GM12878 (cell line): ENCODE results near the gene CDO1. TPM values are rescaled to one million over a fixed set of nuclear protein-coding genes. Genes with fewer than 3 reads are reported as not detected.

Experiments
- ATAC-seq: fragments of 200-7000 bp; cut with Tn5 transposase; 3 replicates; pipeline ENCODE4 v1.9.1; 2020; ENCODE audit warnings: mild to moderate bottlenecking, moderate library complexity
- BruUV-seq: library from RNA; stranded (reverse); fragments of 400-500 nt; replicated peaks from 2 replicates; lab custom pipeline; 2021; lab: Mats Ljungman, UMichigan
- CTCF ChIA-PET: fragments of 300-600 bp; sonication (Branson Sonifier 250); formaldehyde crosslinking; extraction: SDS; loops from one replicate; lab custom pipeline; 2021; ENCODE audit warnings: inconsistent platforms; lab: Yijun Ruan, JAX
- POLR2A ChIA-PET: fragments of 350-600 bp; formaldehyde crosslinking; extraction: SDS; loops from one replicate; lab custom pipeline; 2021; ENCODE audit warnings: inconsistent platforms; lab: Charles Lee
- RAD21 ChIA-PET: fragments of 300-600 bp; sonication (Branson Sonifier 250); formaldehyde crosslinking; loops from one replicate; lab custom pipeline; 2023; ENCODE audit warnings: antibody characterized with exemption; ENCODE audit not compliant: unreplicated experiment; lab: Charles Lee
- SMC1A ChIA-PET: fragments of 300-600 bp; sonication (Branson Sonifier 250); formaldehyde crosslinking; loops from one replicate; lab custom pipeline; 2023; ENCODE audit not compliant: unreplicated experiment, uncharacterized antibody; lab: Charles Lee
- DNase-seq: peaks from one replicate; pipeline ENCODE4 v3.0.0-alpha.2; 2011; ENCODE audit warnings: low read depth, low spot score
- FAIRE-seq: peaks from 3 replicates; lab custom pipeline; 2011; peaks lifted over from hg19 to GRCh38; lab: Jason Lieb, UNC
- H2AFZ ChIP-seq: 2 replicates; pipeline ENCODE4 v1.6.0; 2011; ENCODE audit warnings: low read depth, low read length, control low read depth; ENCODE audit not compliant: control insufficient read depth
- H3K27ac ChIP-seq: 2 replicates; pipeline ENCODE4 v1.5.1; 2011; ENCODE audit warnings: control low read depth; ENCODE audit not compliant: control insufficient read depth, insufficient read depth
- H3K27me3 ChIP-seq, 2 experiments: replicated peaks in 1 of 2; 2 replicates each; pipeline versions ENCODE4 v1.6.0 to v1.6.1; 2011; ENCODE audit warnings: low read length in 1 of 2; ENCODE audit not compliant: control insufficient read depth in 2 of 2, insufficient read depth in 2 of 2
- H3K36me3 ChIP-seq, 2 experiments: 2 replicates each; pipeline ENCODE4 v1.5.1; 2011; ENCODE audit warnings: low read length in 1 of 2; ENCODE audit not compliant: control insufficient read depth in 2 of 2, insufficient read depth in 2 of 2
- H3K4me1 ChIP-seq: 2 replicates; pipeline ENCODE4 v1.6.1; 2011; ENCODE audit warnings: mild to moderate bottlenecking, low read length, moderate library complexity, mixed read lengths; ENCODE audit not compliant: control insufficient read depth, insufficient read depth
- H3K4me2 ChIP-seq: 2 replicates; pipeline ENCODE4 v1.6.0; 2011; ENCODE audit warnings: control low read depth; ENCODE audit not compliant: control insufficient read depth, insufficient read depth
- H3K4me3 ChIP-seq: fragments of 200-600 bp; sonication (generic); 2 replicates; pipeline ENCODE4 v1.5.1; 2016
- H3K79me2 ChIP-seq: 2 replicates; pipeline ENCODE4 v1.6.0; 2011; ENCODE audit warnings: low read length; ENCODE audit not compliant: control insufficient read depth, insufficient read depth
- H3K9ac ChIP-seq: 2 replicates; pipeline ENCODE4 v1.8.0; 2011; ENCODE audit warnings: low read length, control low read depth, mixed read lengths; ENCODE audit not compliant: control insufficient read depth, insufficient read depth
- H3K9me3 ChIP-seq: replicated peaks from 3 replicates; pipeline ENCODE4 v1.5.1; 2011; ENCODE audit warnings: mild to moderate bottlenecking, low read length; ENCODE audit not compliant: control insufficient read depth, insufficient read depth
- H4K20me1 ChIP-seq: 2 replicates; pipeline ENCODE4 v1.6.0; 2011; ENCODE audit not compliant: control insufficient read depth, insufficient read depth
- BHLHE40 ChIP-seq, 2 experiments: fragments of 450-650 bp in 1 of 2; IDR thresholded peaks; 2 replicates each; pipeline ENCODE4 v1.6.1; 2011 to 2017; ENCODE audit warnings: low read depth in 2 of 2, borderline replicate concordance in 1 of 2, improper control_type of control experiment in 1 of 2, low read length in 1 of 2, mild to moderate bottlenecking in 1 of 2
- CBFB ChIP-seq: IDR thresholded peaks from 2 replicates; pipeline ENCODE4 v1.6.1; 2016; ENCODE audit warnings: antibody characterized with exemption, low read depth
- CBX5 ChIP-seq: sonication (generic); IDR thresholded peaks from 2 replicates; pipeline ENCODE4 v1.6.1; 2016; ENCODE audit warnings: low read depth, moderate library complexity, mild to moderate bottlenecking, inconsistent platforms
- RAD51 ChIP-seq: fragments of 450-650 bp; IDR thresholded peaks from 2 replicates; pipeline ENCODE4 v1.6.1; 2016; ENCODE audit warnings: moderate library complexity, mild to moderate bottlenecking, inconsistent platforms
- RBBP5 ChIP-seq: fragments of 200-600 bp; sonication (generic); conservative IDR thresholded peaks from 2 replicates; pipeline ENCODE4 v1.6.1; 2016
- RFX5 ChIP-seq: IDR thresholded peaks from 2 replicates; pipeline ENCODE4 v1.6.1; 2011; ENCODE audit warnings: low read depth, low read length, improper control_type of control experiment
- STAT3 ChIP-seq: IDR thresholded peaks from 2 replicates; pipeline ENCODE4 v1.6.1; 2011; ENCODE audit warnings: low read depth, low read length, improper control_type of control experiment
- SUPT20H ChIP-seq: IDR thresholded peaks from 2 replicates; pipeline ENCODE4 v1.6.1; 2011; ENCODE audit warnings: low read depth, mild to moderate bottlenecking, low read length, moderate library complexity, borderline replicate concordance; ENCODE audit not compliant: control insufficient read depth
- WGBS: methylation state at CpG from one replicate; pipeline ENCODE4 v1.1.6; 2016; ENCODE audit warnings: low lambda C conversion rate; ENCODE audit not compliant: insufficient replicate concordance, insufficient coverage; ENCODE audit errors: missing lambda C conversion rate; 5-methylcytosine and 5-hydroxymethylcytosine counted together
- in situ Hi-C: fragments of 300-500 bp; cut with MboI; formaldehyde crosslinking; loops from 9 replicates; pipeline ENCODE4 v1.14.3; 2018; ENCODE audit warnings: mixed read lengths
- intact Hi-C: fragments of 100-400 bp; cut with micrococcal nuclease; formaldehyde crosslinking; loops from one replicate; pipeline ENCODE4 v1.14.2; 2022; ENCODE audit not compliant: unreplicated experiment
- polyA plus RNA-seq, 11 experiments: library from polyadenylated mRNA; depleted of rRNA in 4 of 11; unstranded in 6 of 11; stranded (reverse) in 5 of 11; fragments of >200 nt; fragmentation: Nextera tagmentation in 4 of 11; fragmentation: Illumina TruSeq in 1 of 11; extraction: Ambion mirVana in 4 of 11; extraction: Trizol in 1 of 11; gene quantifications; 1 replicate in 1 of 11; 2 replicates in 10 of 11; pipeline versions ENCODE4 v1.2.1 to v1.2.3, GENCODE V29; 2011 to 2016; ENCODE audit warnings: inconsistent platforms in 2 of 11, missing spikeins in 2 of 11, low read depth in 1 of 11
- total RNA-seq, 4 experiments: library from RNA; depleted of rRNA in 3 of 4; stranded (reverse); fragments of >200 nt in 3 of 4; fragmentation: Illumina TruSeq in 1 of 4; extraction: Trizol in 1 of 4; gene quantifications; 2 replicates each; pipeline versions ENCODE4 v1.2.1 to v1.2.3, GENCODE V29; 2013 to 2021
- TF ChIP-seq, protein P1 (sequence below): fragments of 450-650 bp; IDR thresholded peaks from 2 replicates; pipeline ENCODE4 v1.6.1; 2017; ENCODE audit warnings: mild to moderate bottlenecking, low read depth, inconsistent platforms; ENCODE audit not compliant: poor library complexity, severe bottlenecking
- TF ChIP-seq, protein P2 (sequence below): fragments of 450-650 bp; IDR thresholded peaks from 2 replicates; pipeline ENCODE4 v1.6.1; 2016; ENCODE audit warnings: mild to moderate bottlenecking
- TF ChIP-seq, protein P3 (sequence below): fragments of 450-650 bp; IDR thresholded peaks from 2 replicates; pipeline ENCODE4 v1.6.1; 2017; ENCODE audit warnings: mild to moderate bottlenecking, moderate library complexity
- TF ChIP-seq, protein P4 (sequence below): fragments of 150-350 bp; IDR thresholded peaks from 2 replicates; pipeline ENCODE4 v1.6.1; 2014; ENCODE audit warnings: mild to moderate bottlenecking, low read depth, low read length

CDO1 gene
- total and polyA plus RNA-seq, 10 of the 15 experiments (the other 5 are each of a cell fraction or from before 2014, with no cell fraction given): 0.05 TPM; not detected in 9

DNA sequence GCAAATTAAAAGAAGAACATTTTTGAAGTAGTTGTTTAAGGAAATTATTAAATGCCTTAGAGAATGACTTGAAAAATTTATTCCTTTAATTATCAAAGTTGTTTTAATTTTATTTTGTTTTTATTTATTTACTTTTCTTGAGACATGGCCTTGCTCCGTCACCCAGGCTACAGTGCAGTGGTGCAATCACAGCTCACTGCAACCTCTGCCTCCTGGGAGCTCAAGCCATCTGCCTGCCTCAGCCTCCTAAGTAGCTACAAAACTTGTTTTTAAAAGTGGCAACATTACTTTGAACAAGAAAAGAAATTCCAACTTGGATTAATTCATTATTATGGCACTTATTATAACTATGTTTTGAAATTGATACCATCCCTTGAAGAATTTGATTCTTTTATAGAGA, 29.0 kb downstream of the CDO1 start (continued):
- TF ChIP-seq, protein P1, sequence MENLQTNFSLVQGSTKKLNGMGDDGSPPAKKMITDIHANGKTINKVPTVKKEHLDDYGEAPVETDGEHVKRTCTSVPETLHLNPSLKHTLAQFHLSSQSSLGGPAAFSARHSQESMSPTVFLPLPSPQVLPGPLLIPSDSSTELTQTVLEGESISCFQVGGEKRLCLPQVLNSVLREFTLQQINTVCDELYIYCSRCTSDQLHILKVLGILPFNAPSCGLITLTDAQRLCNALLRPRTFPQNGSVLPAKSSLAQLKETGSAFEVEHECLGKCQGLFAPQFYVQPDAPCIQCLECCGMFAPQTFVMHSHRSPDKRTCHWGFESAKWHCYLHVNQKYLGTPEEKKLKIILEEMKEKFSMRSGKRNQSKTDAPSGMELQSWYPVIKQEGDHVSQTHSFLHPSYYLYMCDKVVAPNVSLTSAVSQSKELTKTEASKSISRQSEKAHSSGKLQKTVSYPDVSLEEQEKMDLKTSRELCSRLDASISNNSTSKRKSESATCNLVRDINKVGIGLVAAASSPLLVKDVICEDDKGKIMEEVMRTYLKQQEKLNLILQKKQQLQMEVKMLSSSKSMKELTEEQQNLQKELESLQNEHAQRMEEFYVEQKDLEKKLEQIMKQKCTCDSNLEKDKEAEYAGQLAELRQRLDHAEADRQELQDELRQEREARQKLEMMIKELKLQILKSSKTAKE: no peak
- TF ChIP-seq CBX5: no peak
- no peak for TF ChIP-seq STAT3
- TF ChIP-seq BHLHE40 (IDR thresholded peaks at IDR 0.05; ENCODE audit: borderline replicate concordance in 1 of 2, low read depth in 2 of 2, low read length in 1 of 2): no peak
- TF ChIP-seq, protein P2, sequence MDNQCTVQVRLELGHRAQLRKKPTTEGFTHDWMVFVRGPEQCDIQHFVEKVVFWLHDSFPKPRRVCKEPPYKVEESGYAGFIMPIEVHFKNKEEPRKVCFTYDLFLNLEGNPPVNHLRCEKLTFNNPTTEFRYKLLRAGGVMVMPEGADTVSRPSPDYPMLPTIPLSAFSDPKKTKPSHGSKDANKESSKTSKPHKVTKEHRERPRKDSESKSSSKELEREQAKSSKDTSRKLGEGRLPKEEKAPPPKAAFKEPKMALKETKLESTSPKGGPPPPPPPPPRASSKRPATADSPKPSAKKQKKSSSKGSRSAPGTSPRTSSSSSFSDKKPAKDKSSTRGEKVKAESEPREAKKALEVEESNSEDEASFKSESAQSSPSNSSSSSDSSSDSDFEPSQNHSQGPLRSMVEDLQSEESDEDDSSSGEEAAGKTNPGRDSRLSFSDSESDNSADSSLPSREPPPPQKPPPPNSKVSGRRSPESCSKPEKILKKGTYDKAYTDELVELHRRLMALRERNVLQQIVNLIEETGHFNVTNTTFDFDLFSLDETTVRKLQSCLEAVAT: no peak
- TF ChIP-seq RAD51: no peak
- TF ChIP-seq RFX5: no peak
- TF ChIP-seq RBBP5: no peak

DNA sequence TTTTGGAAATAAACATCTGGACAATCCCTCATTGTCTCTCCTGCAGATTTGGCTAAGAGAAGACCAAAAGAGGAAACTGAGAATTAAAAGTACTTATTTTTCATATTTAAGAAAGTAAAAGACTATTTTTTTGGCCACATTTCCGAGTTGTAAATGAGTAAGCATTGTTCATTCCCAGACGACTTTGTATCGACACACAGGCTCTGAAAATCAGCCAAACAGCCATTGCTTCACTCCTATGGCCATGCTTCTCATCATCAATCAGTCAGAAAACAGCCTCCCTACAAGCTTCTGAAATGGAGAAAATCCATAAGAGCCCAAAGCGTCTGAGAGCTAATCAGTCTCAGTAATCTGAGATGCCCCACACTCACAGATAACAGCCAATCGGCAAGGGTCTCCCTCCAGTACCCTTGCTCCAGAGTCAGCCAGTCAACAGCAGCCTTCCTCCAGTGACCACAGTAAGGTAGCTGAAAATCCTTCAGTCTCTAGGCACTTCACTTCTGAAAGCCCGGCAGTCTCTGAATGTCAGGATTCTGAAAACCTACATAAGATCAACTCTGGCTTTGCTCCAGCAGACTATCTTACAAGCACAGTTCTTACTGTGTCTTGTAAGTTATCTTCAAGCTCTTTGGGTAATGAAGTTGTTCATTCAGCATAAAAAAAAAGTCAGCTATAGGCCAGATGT, 30.9 kb downstream of the CDO1 start:
- no peaks in the 10 kb centered on the region for H3K4me1 ChIP-seq
- H3K4me3 ChIP-seq: no peak overlapping the region
- no peaks in the 10 kb centered on the region for H3K79me2 ChIP-seq
- ChIA-PET RAD21 (no interaction called here), CTCF (interaction anchor here (0.9 to 3.0 kb wide), 3 partner anchors 13 to 150 kb away, joined by 3 to 12 read pairs (median 3); no protein-coding TSS in a partner anchor), POLR2A (no interaction called here), SMC1A (interaction anchor here (1.4 to 1.7 kb wide), 2 partner anchors 15 to 18 kb away, joined by 4 read pairs; no protein-coding TSS in a partner anchor)
- ATAC-seq (no peak), DNase-seq (no peak), FAIRE-seq (no peak)
- no peaks in the 10 kb centered on the region for H3K9me3 ChIP-seq
- no peaks in the 10 kb centered on the region for H3K36me3 ChIP-seq
- no peak overlapping the region for H3K4me2 ChIP-seq
- in situ Hi-C loops: no loop called here
- H2AFZ ChIP-seq: no peak overlapping the region
- H3K27me3 ChIP-seq: no peaks in the 10 kb centered on the region
- H3K27ac ChIP-seq: no peak overlapping the region
- no TSS peak for BruUV-seq
- intact Hi-C loops: no loop called here
- no peaks in the 10 kb centered on the region for H4K20me1 ChIP-seq
- 30% methylated on average over 6 of the region's 6 CpGs for WGBS
- no peak overlapping the region for H3K9ac ChIP-seq
- no peak for TF ChIP-seq SUPT20H
- TF ChIP-seq, protein P3, sequence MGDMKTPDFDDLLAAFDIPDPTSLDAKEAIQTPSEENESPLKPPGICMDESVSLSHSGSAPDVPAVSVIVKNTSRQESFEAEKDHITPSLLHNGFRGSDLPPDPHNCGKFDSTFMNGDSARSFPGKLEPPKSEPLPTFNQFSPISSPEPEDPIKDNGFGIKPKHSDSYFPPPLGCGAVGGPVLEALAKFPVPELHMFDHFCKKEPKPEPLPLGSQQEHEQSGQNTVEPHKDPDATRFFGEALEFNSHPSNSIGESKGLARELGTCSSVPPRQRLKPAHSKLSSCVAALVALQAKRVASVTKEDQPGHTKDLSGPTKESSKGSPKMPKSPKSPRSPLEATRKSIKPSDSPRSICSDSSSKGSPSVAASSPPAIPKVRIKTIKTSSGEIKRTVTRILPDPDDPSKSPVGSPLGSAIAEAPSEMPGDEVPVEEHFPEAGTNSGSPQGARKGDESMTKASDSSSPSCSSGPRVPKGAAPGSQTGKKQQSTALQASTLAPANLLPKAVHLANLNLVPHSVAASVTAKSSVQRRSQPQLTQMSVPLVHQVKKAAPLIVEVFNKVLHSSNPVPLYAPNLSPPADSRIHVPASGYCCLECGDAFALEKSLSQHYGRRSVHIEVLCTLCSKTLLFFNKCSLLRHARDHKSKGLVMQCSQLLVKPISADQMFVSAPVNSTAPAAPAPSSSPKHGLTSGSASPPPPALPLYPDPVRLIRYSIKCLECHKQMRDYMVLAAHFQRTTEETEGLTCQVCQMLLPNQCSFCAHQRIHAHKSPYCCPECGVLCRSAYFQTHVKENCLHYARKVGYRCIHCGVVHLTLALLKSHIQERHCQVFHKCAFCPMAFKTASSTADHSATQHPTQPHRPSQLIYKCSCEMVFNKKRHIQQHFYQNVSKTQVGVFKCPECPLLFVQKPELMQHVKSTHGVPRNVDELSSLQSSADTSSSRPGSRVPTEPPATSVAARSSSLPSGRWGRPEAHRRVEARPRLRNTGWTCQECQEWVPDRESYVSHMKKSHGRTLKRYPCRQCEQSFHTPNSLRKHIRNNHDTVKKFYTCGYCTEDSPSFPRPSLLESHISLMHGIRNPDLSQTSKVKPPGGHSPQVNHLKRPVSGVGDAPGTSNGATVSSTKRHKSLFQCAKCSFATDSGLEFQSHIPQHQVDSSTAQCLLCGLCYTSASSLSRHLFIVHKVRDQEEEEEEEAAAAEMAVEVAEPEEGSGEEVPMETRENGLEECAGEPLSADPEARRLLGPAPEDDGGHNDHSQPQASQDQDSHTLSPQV: no peak
- TF ChIP-seq, protein P4, sequence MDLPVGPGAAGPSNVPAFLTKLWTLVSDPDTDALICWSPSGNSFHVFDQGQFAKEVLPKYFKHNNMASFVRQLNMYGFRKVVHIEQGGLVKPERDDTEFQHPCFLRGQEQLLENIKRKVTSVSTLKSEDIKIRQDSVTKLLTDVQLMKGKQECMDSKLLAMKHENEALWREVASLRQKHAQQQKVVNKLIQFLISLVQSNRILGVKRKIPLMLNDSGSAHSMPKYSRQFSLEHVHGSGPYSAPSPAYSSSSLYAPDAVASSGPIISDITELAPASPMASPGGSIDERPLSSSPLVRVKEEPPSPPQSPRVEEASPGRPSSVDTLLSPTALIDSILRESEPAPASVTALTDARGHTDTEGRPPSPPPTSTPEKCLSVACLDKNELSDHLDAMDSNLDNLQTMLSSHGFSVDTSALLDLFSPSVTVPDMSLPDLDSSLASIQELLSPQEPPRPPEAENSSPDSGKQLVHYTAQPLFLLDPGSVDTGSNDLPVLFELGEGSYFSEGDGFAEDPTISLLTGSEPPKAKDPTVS: no peak
- TF ChIP-seq CBFB: no peak
